Stimulated activated CD4-positive, alpha-beta T cell treated with anti-CD3 and anti-CD28 coated beads, Interleukin-2, amount 100 ng/mL, for 48 hours (primary cell): ENCODE measurements around the gene NID1.
"Not testable (repeated sequence)": the region's sequence is repeated elsewhere in the genome, so short reads cannot be mapped to it uniquely, and the experiment has no call there.

ENCODE experiments used
- DNase-seq, 2 donors: peaks; one replicate each; pipeline ENCODE4 v3.0.0-alpha.2; 2020

The NID1 gene

GRCh38 chr1:235930543-235930942, 134.3 kb downstream of the NID1 start:
- DNase-seq: no peak

- DNase-seq: no peak
These were observed 135.7 kb downstream of the NID1 start for GRCh38 chr1:235929216-235929615.

- DNase-seq: no peak
These were observed 136.7 kb downstream of the NID1 start for GRCh38 chr1:235928197-235928596.

GRCh38 chr1:235927551-235927950, 137.3 kb downstream of the NID1 start:
- DNase-seq: not testable (repeated sequence)
